Measurements from ENCODE around the gene KIAA0513. TPM values are rescaled to one million over a fixed set of nuclear protein-coding genes. Genes with fewer than 3 reads are reported as not detected.
A peak's percentile ranks its signal among the peaks of the same experiment; 100 is the strongest.

Gene KIAA0513
- total and polyA plus RNA-seq, 2 of the 13 experiments (the other 11 are each of a cell fraction or from before 2014, with no cell fraction given), result 1.8 TPM

GRCh38 chr16:85114909-85115567 is 87.4 kb downstream of the KIAA0513 start (continued):
- TF ChIP-seq, protein P1, sequence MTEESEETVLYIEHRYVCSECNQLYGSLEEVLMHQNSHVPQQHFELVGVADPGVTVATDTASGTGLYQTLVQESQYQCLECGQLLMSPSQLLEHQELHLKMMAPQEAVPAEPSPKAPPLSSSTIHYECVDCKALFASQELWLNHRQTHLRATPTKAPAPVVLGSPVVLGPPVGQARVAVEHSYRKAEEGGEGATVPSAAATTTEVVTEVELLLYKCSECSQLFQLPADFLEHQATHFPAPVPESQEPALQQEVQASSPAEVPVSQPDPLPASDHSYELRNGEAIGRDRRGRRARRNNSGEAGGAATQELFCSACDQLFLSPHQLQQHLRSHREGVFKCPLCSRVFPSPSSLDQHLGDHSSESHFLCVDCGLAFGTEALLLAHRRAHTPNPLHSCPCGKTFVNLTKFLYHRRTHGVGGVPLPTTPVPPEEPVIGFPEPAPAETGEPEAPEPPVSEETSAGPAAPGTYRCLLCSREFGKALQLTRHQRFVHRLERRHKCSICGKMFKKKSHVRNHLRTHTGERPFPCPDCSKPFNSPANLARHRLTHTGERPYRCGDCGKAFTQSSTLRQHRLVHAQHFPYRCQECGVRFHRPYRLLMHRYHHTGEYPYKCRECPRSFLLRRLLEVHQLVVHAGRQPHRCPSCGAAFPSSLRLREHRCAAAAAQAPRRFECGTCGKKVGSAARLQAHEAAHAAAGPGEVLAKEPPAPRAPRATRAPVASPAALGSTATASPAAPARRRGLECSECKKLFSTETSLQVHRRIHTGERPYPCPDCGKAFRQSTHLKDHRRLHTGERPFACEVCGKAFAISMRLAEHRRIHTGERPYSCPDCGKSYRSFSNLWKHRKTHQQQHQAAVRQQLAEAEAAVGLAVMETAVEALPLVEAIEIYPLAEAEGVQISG (CRISPR knock-in tag; IDR thresholded peaks at IDR 0.05), result peak; percentile 67; the same call in 1 of the 2 replicates
- TF ChIP-seq ZNF232 (CRISPR knock-in tag; IDR thresholded peaks at IDR 0.05; ENCODE audit: borderline replicate concordance), result peak; percentile 60; the same call in 1 of the 2 replicates
- TF ChIP-seq SYNCRIP (IDR thresholded peaks at IDR 0.05; ENCODE audit: insufficient read depth, low read depth, low read length), result no peak
- TF ChIP-seq ZBTB38 (CRISPR knock-in tag; IDR thresholded peaks at IDR 0.05), result peak; percentile 48; the same call in 1 of the 2 replicates
- TF ChIP-seq, protein P2, sequence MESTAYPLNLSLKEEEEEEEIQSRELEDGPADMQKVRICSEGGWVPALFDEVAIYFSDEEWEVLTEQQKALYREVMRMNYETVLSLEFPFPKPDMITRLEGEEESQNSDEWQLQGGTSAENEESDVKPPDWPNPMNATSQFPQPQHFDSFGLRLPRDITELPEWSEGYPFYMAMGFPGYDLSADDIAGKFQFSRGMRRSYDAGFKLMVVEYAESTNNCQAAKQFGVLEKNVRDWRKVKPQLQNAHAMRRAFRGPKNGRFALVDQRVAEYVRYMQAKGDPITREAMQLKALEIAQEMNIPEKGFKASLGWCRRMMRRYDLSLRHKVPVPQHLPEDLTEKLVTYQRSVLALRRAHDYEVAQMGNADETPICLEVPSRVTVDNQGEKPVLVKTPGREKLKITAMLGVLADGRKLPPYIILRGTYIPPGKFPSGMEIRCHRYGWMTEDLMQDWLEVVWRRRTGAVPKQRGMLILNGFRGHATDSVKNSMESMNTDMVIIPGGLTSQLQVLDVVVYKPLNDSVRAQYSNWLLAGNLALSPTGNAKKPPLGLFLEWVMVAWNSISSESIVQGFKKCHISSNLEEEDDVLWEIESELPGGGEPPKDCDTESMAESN (CRISPR knock-in tag; conservative IDR thresholded peaks at IDR 0.05), result peak; percentile 64; the same call in 1 of the 2 replicates
- TF ChIP-seq ZNF710 (CRISPR knock-in tag; IDR thresholded peaks at IDR 0.05; ENCODE audit: borderline replicate concordance), result peak; percentile 65; the same call in 1 of the 2 replicates
- TF ChIP-seq GLI4 (CRISPR knock-in tag; IDR thresholded peaks at IDR 0.05; ENCODE audit: borderline replicate concordance), result peak; percentile 44; the same call in 1 of the 2 replicates
- 0 out of 2 replicates have a peak, but pooled peaks have one; percentile 50 for TF ChIP-seq KDM4B (CRISPR knock-in tag; IDR thresholded peaks at IDR 0.05)
- TF ChIP-seq ZBTB26 (CRISPR knock-in tag; IDR thresholded peaks at IDR 0.05; ENCODE audit: borderline replicate concordance), result peak; percentile 79; the same call in 1 of the 2 replicates
- TF ChIP-seq FOXJ3 (CRISPR knock-in tag; IDR thresholded peaks at IDR 0.05; ENCODE audit: borderline replicate concordance), result peak; percentile 56; the same call in 1 of the 2 replicates
- peak; percentile 96 for TF ChIP-seq XRCC5 (optimal IDR thresholded peaks at IDR 0.05; ENCODE audit: low read length)
- TF ChIP-seq ZNF3 (CRISPR knock-in tag; IDR thresholded peaks at IDR 0.05), result peak; percentile 54; the same call in 1 of the 2 replicates
- TF ChIP-seq HOXA9 (CRISPR knock-in tag; IDR thresholded peaks at IDR 0.05; ENCODE audit: borderline replicate concordance), result no peak
- no peak for TF ChIP-seq ZFYVE20 (CRISPR knock-in tag; IDR thresholded peaks at IDR 0.05; ENCODE audit: borderline replicate concordance, low read depth)
- TF ChIP-seq ZBTB8A (CRISPR knock-in tag; IDR thresholded peaks at IDR 0.05; ENCODE audit: borderline replicate concordance, low read depth), result no peak
- TF ChIP-seq TFAP4 (IDR thresholded peaks at IDR 0.05; ENCODE audit: borderline replicate concordance, low read depth), result peak; percentile 30; the same call in 1 of the 2 replicates

Measured in HepG2 (cell line).